AG08396 (cell line): Measurements from ENCODE around the gene CDK6.

Experiments
- DNase-seq: peaks from one replicate; pipeline ENCODE4 v3.0.0; 2012; ENCODE audit warnings: low spot score, mixed read lengths

The CDK6 gene

DNA sequence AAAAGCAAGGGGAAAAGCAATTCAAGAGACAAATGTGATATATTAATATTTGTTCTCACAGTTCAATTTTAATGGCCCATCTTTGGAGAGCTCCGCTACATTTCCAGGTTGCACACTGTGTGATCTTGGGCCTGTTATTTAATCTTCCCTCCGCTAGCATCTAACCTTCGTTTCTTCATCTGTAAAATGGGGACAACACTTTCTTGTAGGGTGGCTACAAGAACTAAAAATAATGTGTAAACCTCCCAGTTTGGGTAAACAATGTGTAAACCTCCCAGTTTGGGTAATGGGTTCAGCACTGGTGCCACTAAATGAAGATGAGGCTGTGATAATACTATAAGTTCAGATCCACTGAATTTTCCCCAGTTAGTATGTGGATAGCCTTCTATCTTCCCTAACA, 99.5 kb downstream of the CDK6 start:
- DNase-seq, result no peak

- DNase-seq, result no peak
These were observed 100.7 kb downstream of the CDK6 start for GRCh38 chr7:92735707-92736106.

DNA sequence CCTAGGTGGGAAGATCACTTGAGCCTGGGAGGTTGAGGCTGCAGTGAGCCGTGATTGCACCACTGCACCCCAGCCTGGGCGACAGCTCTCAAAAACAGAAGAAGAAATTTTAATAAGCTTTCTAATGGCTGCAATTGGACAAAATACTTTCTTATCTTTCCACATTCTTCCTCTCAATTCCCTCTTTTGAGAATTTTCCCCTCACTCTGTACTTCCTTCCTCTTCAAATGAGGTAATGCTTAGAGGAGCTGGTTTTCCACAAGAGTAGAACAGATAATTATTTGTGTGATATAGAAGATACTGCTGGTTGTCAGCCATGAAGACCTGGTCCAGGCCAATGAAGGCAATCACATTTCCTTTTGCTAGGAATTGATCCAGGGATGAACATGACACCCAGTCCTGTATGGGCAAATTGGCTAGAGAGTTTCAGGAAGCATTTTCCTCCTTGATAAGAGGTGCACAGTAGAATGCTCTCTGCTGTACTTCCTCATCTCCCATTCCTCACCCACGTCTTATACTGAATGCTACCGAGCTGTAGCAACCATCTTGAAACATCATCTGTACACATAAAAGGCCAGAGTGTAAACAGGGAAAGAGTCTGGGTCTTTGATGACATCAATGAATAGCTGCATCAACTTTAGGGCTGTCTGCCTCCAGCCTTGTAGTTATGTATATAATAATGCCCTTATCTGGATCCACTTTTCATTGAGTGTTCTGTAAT, 103.9 kb downstream of the CDK6 start:
- DNase-seq, result no peak

DNA sequence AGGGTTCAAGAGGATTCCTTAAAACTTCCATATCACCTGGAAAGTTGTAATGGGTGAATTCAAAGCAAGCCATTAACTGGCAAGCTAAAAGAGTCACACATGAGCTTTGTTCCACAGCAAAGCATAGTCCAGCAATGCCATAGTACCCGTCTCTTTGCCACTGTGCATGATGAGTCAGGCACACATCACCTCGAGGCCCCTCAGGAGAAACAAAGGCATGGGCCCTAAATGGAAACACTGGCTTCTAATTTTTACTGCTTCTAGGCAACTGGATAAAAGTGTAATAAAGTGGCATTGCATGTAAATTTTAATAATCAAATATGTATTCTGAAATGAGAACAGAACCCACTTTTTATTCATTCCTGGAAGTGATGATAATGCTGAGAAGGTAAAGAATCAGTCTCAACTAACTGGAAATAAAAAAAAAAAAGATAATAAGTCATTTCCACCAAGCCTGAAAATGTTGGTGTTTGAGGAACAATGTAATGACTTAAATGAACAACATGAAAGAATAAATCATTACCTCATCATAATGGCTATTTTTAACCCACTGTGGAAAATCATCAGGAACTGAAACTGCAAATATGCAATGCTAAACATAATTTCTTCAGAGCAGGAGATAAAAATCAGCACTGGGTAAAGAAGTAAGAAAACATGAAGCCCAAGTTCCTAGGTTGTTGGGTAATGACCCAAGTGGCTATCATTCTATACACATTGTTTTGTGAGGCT, 104.9 kb downstream of the CDK6 start:
- DNase-seq, result no peak

GRCh38 chr7:92730808-92731207, 105.6 kb downstream of the CDK6 start:
- no peak for DNase-seq

DNA sequence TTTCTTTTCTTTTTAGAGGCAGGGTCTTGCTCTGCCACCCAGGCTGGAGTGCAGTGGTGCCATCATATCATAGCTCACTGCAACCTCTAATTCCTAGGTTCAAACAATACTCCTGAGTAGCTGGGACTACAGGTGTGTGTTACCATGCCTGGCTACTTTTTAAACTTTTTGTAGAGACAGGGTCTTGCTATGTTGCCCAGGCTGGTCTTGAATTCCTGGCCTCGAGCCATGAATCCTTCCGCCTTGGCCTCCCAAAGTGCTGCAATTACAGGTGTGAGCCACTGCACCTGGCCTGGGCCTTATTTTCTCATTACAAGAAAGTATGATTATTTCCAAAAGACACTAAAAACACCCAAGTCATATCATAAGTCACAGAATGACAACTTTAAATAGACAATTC, 106.6 kb downstream of the CDK6 start:
- DNase-seq, result no peak

DNA sequence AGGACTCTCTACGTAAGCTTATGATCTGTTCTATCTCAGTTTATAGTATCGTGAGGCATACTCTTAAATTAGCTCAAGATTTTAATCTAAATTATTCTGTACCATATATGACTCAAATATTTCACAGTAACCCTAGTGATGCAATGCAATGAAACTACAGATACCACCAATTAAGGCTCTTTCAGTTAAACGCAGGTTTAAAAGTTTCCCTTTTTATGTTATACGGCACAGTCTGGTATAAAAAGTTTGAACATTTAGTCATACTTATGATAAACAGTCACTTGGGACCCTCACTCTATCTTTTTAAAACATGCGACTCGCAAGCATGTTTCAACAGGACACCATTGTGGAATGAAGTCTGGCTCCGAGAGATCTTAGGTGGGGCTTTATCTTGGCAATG, 107.2 kb downstream of the CDK6 start:
- DNase-seq, result no peak

GRCh38 chr7:92727755-92728154, 108.6 kb downstream of the CDK6 start:
- DNase-seq, result no peak

- DNase-seq, result no peak
These were observed 111.0 kb downstream of the CDK6 start for GRCh38 chr7:92725161-92725925.

- DNase-seq, result no peak
These were observed 112.4 kb downstream of the CDK6 start for GRCh38 chr7:92723943-92724342.

DNA sequence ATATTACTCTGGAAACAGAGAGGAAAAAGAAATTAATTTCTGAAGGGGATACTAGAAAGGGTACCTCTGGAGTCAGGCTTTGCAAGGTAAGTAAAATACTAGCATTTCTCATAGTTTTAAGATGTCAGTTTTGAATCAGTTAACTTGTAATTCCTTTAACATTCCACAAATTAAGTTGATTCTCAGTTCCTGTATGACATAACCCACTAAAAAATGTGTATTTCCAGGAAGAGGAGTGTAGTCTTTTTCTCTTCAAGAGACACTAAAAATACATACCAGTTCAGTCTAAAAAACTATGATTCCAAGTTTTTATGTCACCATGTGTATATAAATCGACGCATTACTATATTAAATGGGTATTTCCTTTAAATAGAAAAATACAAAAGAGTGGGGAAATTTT, 113.2 kb downstream of the CDK6 start:
- DNase-seq, result no peak

DNA sequence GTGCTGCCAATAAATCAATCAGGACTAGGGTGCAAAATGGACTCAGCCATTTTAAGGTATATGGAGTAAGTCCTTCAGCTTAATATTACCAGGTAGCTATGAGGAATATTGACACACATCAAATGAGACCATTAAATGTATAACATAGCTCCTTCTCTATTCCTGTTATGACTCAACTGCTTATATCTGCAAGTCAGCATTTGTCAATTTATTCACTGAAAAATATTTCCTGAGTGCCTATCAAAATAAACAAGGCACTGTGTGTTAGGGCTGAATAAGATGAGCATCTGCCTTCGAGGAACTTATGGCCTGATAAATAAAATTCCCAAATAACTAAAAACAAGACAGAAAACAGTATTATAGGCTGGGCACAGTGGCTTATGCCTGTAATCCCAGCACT, 113.8 kb downstream of the CDK6 start:
- DNase-seq, result no peak

DNA sequence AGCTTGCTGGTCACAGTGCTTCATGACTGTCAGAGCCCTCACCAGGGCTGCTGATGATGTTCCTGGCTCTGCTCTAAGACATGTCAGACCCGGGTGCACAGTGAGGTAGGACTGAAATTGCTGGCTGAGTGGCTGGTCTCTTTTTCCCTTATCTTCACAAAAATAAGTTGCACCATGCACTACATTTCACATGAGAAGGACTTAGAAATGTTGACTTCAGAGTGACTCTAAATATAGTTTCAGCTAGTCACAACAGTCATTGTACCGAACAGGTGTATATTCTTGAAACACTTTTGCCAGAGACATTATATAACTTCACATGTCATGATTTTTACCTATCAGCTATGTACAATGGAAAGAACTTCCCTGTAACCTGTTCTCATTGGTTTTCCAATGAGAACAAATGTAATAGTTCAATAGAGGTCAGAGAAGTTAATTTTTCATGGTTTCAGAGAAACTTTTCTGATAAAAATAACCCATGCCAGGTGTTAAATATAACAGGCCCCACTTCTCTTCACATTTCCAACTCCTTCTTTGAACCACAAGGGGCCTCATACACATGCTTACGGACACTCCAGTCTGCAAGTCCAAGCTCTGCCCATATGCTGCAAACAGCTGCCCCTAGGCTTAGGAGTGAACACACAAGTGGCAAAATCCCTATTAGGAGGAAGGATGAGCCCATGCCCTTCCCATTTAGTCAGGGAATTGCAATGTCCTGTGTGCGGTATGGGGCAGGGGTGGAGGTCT, 115.6 kb downstream of the CDK6 start:
- DNase-seq, result no peak

DNA sequence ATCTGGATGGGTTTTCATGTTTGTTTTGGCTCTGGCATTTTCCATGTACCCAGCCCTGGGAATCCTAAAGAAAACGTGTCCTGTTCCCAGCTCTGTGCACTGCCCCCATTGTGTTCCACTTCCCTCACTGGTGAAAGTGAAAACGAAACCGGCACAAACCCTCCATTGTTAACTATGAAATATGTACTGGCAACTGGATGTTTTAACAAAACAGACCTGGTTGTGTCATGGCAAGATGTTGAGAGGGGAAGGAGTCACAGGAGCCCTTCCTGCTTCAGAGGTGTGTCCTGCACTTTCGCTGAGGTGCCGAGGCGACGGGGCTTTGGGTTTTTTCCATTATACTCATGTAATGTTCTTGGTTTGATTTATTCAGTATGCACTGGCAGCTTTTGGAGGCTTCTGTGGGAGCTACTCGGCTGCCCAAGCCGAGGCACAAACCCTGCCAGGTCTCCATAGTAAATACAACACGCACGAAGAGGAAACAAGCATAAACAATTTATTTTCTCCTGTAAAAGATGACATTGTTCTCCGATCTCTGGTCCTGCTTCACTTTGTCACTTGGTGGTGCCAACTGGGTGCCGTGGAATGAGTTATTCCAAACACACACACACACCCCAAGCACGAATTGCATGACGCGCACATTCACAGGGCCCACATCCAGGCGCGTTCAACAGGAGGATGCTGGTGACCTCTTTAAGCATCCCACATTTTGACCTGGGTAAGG, 118.2 kb downstream of the CDK6 start:
- DNase-seq, result peak; percentile 44

GRCh38 chr7:92717623-92717992, 118.8 kb downstream of the CDK6 start:
- DNase-seq, result no peak

DNA sequence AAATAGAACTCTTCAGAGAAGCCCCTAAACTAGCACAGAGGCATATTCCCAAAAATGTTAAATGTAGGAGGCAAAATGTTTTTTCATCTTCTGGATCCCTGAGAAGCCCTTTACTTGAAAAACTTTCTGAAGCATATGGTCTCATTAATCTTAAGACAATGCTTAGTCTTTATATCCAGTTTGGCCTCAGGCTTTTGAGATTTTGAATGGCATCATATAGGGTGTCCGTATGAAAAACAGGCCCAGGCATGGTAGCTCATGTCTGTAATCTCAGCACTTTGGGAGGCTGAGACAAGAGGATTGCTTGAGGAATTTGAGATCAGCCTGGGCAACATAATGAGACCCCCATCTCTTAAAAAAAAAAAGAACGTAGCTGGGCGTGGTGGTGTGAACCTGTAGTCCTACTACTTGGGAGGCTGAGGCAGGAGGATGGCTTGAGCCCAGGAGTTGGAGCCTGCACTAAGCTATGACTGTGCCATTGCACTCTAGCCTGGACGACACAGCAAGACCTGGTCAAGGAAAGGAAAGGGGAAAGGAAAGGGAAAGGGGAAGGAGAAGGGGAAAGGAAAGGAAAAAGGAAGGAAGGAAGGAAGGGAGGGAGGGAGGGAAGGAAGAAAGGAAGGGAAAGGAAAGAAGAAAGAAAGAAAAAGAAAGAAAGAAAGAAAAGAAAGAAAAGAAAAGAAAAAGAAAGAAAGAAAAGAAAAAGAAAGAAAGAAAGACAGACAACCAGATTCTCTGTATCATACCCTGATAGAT, 119.4 kb downstream of the CDK6 start:
- no peak for DNase-seq

- DNase-seq, result no peak
These were observed 120.4 kb downstream of the CDK6 start for GRCh38 chr7:92715963-92716362.

GRCh38 chr7:92714767-92715166, 121.6 kb downstream of the CDK6 start:
- DNase-seq, result no peak

DNA sequence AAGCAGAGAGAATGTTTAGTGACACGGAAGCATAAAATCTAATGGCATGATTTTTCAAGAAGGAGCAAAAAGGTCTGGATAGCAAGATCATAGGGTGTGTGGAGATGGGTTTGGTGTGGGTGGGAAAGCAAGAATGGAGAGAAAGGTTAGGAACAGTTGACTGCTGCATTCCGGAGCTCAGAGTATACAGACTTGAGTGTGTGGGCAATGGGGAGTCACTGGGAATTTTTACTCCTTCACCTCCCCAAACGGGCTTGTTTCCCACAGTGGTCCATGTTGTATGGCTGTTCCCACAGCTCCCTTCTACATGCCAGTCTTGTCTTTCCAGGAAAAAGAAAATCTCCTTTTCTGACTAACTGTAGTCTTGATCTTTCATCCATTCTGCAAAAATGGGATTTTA, 122.1 kb downstream of the CDK6 start:
- no peak for DNase-seq

DNA sequence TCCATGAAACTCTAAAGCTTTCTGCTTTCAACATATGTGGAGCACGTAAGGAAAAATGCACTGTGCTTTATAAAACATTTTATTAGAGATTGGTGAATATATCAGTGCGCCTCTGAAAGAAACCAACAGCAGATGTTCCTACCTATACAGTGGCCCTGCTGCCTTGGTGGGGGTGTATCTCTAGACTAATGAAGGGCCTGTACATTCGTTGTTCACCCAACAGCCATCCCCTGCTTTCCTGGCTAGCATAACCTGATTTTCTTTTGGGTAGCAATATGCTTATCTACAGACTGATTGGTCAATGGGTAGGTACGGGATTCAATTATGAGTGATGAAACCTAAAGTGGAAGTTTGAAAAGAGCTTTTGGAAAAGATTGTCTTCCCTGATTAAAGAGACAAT, 126.5 kb downstream of the CDK6 start:
- DNase-seq, result no peak

GRCh38 chr7:92709150-92709549, 127.2 kb downstream of the CDK6 start:
- DNase-seq, result no peak
